HCT116 (cell line): Measurements from ENCODE around the gene LRRK1. TPM values are rescaled to one million over a fixed set of nuclear protein-coding genes. Genes with fewer than 3 reads are reported as not detected.

Experiments used
- ATAC-seq: fragments of 200-7000 bp; cut with Tn5 transposase; 2 replicates; pipeline ENCODE4 v1.9.1; 2020; ENCODE audit warnings: mild to moderate bottlenecking, moderate library complexity
- BruUV-seq: library from RNA; stranded (reverse); fragments of 400-500 nt; replicated peaks from 2 replicates; lab custom pipeline; 2021; lab: Mats Ljungman, UMichigan
- CTCF ChIA-PET: fragments of 300-600 bp; sonication (Branson Sonifier 250); formaldehyde crosslinking; loops from one replicate; lab custom pipeline; 2021; ENCODE audit warnings: antibody characterized with exemption; lab: Charles Lee
- POLR2A ChIA-PET: fragments of 300-600, 350-600 bp; sonication (Branson Sonifier 250); formaldehyde crosslinking; loops from one replicate; lab custom pipeline; 2021; ENCODE audit warnings: antibody characterized with exemption; lab: Charles Lee
- RAD21 ChIA-PET, 2 experiments: fragments of 300-600 bp; sonication (Branson Sonifier 250); formaldehyde crosslinking; loops; one replicate each; lab custom pipeline; 2023; ENCODE audit warnings: low total read pairs in 2 of 2; ENCODE audit not compliant: uncharacterized antibody in 2 of 2, unreplicated experiment in 2 of 2, low non-redundant PET in 1 of 2; lab: Charles Lee
- DNase-seq: peaks from one replicate; pipeline ENCODE4 v3.0.0-alpha.2; 2010; ENCODE audit warnings: low read depth, low spot score
- H2AFZ ChIP-seq: fragments of 200-600 bp; shearing (Covaris generic), sonication (generic); 2 replicates; pipeline ENCODE4 v1.6.1; 2017; ENCODE audit warnings: low read depth, mixed run types, mixed read lengths, antibody characterized with exemption, low read length; ENCODE audit not compliant: poor library complexity, severe bottlenecking
- H3K27ac ChIP-seq: 2 replicates; pipeline ENCODE4 v1.5.1; 2012; ENCODE audit warnings: low read depth, low read length
- H3K27me3 ChIP-seq: fragments of 200-600 bp; sonication (generic); 2 replicates; pipeline ENCODE4 v1.6.1; 2016; ENCODE audit warnings: mixed run types, low read length, mixed read lengths; ENCODE audit not compliant: insufficient read depth
- H3K36me3 ChIP-seq, 2 experiments: fragments of 200-500 bp in 1 of 2; fragments of 200-600 bp in 1 of 2; sonication (Bioruptor generic) in 1 of 2; sonication (generic) in 1 of 2; 2 replicates each; pipeline versions ENCODE4 v1.5.1 to v1.6.1; 2014 to 2016; ENCODE audit warnings: low read length in 2 of 2, inconsistent platforms in 1 of 2, mixed read lengths in 1 of 2, mixed run types in 1 of 2; ENCODE audit not compliant: insufficient read depth in 2 of 2, control insufficient read depth in 1 of 2
- H3K4me1 ChIP-seq, 2 experiments: fragments of 200-600 bp in 1 of 2; sonication (generic) in 1 of 2; 2 replicates each; pipeline versions ENCODE4 v1.5.1 to v1.6.1; 2012 to 2017; ENCODE audit warnings: low read length in 2 of 2, inconsistent platforms in 1 of 2, mild to moderate bottlenecking in 1 of 2, mixed read lengths in 1 of 2, mixed run types in 1 of 2, moderate library complexity in 1 of 2; ENCODE audit not compliant: insufficient read depth in 2 of 2, control insufficient read depth in 1 of 2
- H3K4me2 ChIP-seq: fragments of 200-600 bp; sonication (generic); 2 replicates; pipeline ENCODE4 v1.6.1; 2017; ENCODE audit warnings: mixed run types, low read length, mixed read lengths
- H3K4me3 ChIP-seq, 2 experiments: fragments of 200-600 bp in 1 of 2; sonication (generic) in 1 of 2; replicated peaks in 1 of 2; 2 replicates each; pipeline ENCODE4 v1.5.1; 2011 to 2016; ENCODE audit warnings: low read length in 2 of 2, control low read depth in 1 of 2, low read depth in 1 of 2, mild to moderate bottlenecking in 1 of 2, mixed read lengths in 1 of 2, mixed run types in 1 of 2
- H3K79me2 ChIP-seq: fragments of 200-600 bp; sonication (generic); 2 replicates; pipeline ENCODE4 v1.6.1; 2017; ENCODE audit warnings: mild to moderate bottlenecking, mixed run types, low read length, moderate library complexity, mixed read lengths; ENCODE audit not compliant: insufficient read depth
- H3K9ac ChIP-seq: fragments of 200-600 bp; sonication (generic); 2 replicates; pipeline ENCODE4 v1.6.1; 2016; ENCODE audit warnings: low read length, mixed read lengths
- H3K9me2 ChIP-seq: fragments of 200-600 bp; sonication (generic), shearing (Covaris generic); 2 replicates; pipeline ENCODE4 v1.6.1; 2017; ENCODE audit warnings: mixed run types, mild to moderate bottlenecking, moderate library complexity; ENCODE audit not compliant: insufficient read depth
- H3K9me3 ChIP-seq, 2 experiments: fragments of 200-500 bp in 1 of 2; fragments of 200-600 bp in 1 of 2; sonication (Bioruptor generic) in 1 of 2; sonication (generic) in 1 of 2; 2 replicates each; pipeline ENCODE4 v1.6.1; 2014 to 2017; ENCODE audit warnings: low read length in 2 of 2, mixed read lengths in 2 of 2, inconsistent platforms in 1 of 2, low read depth in 1 of 2, mild to moderate bottlenecking in 1 of 2, mixed run types in 1 of 2, moderate library complexity in 1 of 2; ENCODE audit not compliant: control insufficient read depth in 1 of 2, insufficient read depth in 1 of 2
- H4K20me1 ChIP-seq: fragments of 200-600 bp; sonication (generic), shearing (Covaris generic); 2 replicates; pipeline ENCODE4 v1.6.1; 2017; ENCODE audit warnings: mixed run types, mild to moderate bottlenecking, moderate library complexity; ENCODE audit not compliant: insufficient read depth
- CEBPB ChIP-seq: IDR thresholded peaks from 2 replicates; pipeline ENCODE4 v1.6.1; 2012; ENCODE audit warnings: low read depth
- EZH2 ChIP-seq: fragments of 200-600 bp; sonication (generic); IDR thresholded peaks from 2 replicates; pipeline ENCODE4 v1.6.1; 2017; ENCODE audit warnings: antibody characterized with exemption, mixed run types
- EZH2phosphoT487 ChIP-seq: fragments of 200-600 bp; IDR thresholded peaks from 2 replicates; pipeline ENCODE4 v1.6.1; 2018; ENCODE audit warnings: antibody characterized with exemption, borderline replicate concordance
- FOSL1 ChIP-seq: IDR thresholded peaks from 2 replicates; pipeline ENCODE4 v1.6.1; 2012; ENCODE audit warnings: low read depth
- JUND ChIP-seq: IDR thresholded peaks from 2 replicates; pipeline ENCODE4 v1.6.1; 2012
- POLR2A ChIP-seq: IDR thresholded peaks from 2 replicates; pipeline ENCODE4 v1.7.0; 2011; ENCODE audit warnings: borderline replicate concordance; ENCODE audit not compliant: insufficient read depth, insufficient read length; ENCODE audit errors: extremely low read depth
- POLR2AphosphoS5 ChIP-seq: IDR thresholded peaks from 2 replicates; pipeline ENCODE4 v1.6.1; 2011; ENCODE audit warnings: mild to moderate bottlenecking, low read depth, low read length, moderate library complexity
- RAD21 ChIP-seq: IDR thresholded peaks from 2 replicates; pipeline ENCODE4 v1.6.1; 2012; ENCODE audit warnings: low read depth, mild to moderate bottlenecking
- SIN3A ChIP-seq: IDR thresholded peaks from 2 replicates; pipeline ENCODE4 v1.6.1; 2012; ENCODE audit warnings: low read depth
- SP1 ChIP-seq: IDR thresholded peaks from 2 replicates; pipeline ENCODE4 v1.6.1; 2012; ENCODE audit warnings: low read depth
- SRF ChIP-seq: IDR thresholded peaks from 2 replicates; pipeline ENCODE4 v1.6.1; 2012; ENCODE audit warnings: low read depth
- TCF7L2 ChIP-seq: IDR thresholded peaks from 2 replicates; pipeline ENCODE4 v1.7.0; 2011; ENCODE audit warnings: borderline replicate concordance, inconsistent platforms; ENCODE audit not compliant: insufficient read depth, insufficient read length; ENCODE audit errors: extremely low read depth
- YY1 ChIP-seq: IDR thresholded peaks from 2 replicates; pipeline ENCODE4 v1.6.1; 2011; ENCODE audit warnings: low read length, low read depth, moderate library complexity, mild to moderate bottlenecking; ENCODE audit not compliant: insufficient replicate concordance; ENCODE audit errors: extremely low read depth
- ZFX ChIP-seq: fragments of 450-650 bp; IDR thresholded peaks from 2 replicates; pipeline ENCODE4 v1.6.1; 2017
- ZNF274 ChIP-seq: fragments of 200-500 bp; sonication (Bioruptor generic); IDR thresholded peaks from 2 replicates; pipeline ENCODE4 v1.6.1; 2014; ENCODE audit warnings: mild to moderate bottlenecking, low read depth, low read length, inconsistent platforms
- intact Hi-C: fragments of 100-400 bp; cut with micrococcal nuclease; formaldehyde crosslinking; loops from 2 replicates; pipeline ENCODE4 v1.10.0; 2022
- total RNA-seq: library from RNA; stranded (reverse); gene quantifications from one replicate; pipeline ENCODE4 v1.2.1, GENCODE V29; 2021; ENCODE audit not compliant: unreplicated experiment
- TF ChIP-seq, protein P1 (sequence below), 3 experiments: fragments of 200-600 bp in 1 of 3; sonication (generic) in 1 of 3; IDR thresholded peaks in 2 of 3; conservative IDR thresholded peaks in 1 of 3; 2 replicates each; pipeline ENCODE4 v1.5.1; 2012 to 2017; ENCODE audit warnings: low read depth in 2 of 3, low read length in 2 of 3, antibody characterized with exemption in 1 of 3, borderline replicate concordance in 1 of 3, control low read depth in 1 of 3, mild to moderate bottlenecking in 1 of 3, mixed read lengths in 1 of 3, mixed run types in 1 of 3, moderate library complexity in 1 of 3; ENCODE audit not compliant: insufficient read depth in 1 of 3
- TF ChIP-seq, protein P2 (sequence below): IDR thresholded peaks from 2 replicates; pipeline ENCODE4 v1.6.1; 2012
- TF ChIP-seq, protein P3 (sequence below): IDR thresholded peaks from 2 replicates; pipeline ENCODE4 v1.6.1; 2012; ENCODE audit warnings: low read depth
- TF ChIP-seq, protein P4 (sequence below): IDR thresholded peaks from 2 replicates; pipeline ENCODE4 v1.6.1; 2011; ENCODE audit warnings: mild to moderate bottlenecking, low read length, moderate library complexity; ENCODE audit not compliant: insufficient replicate concordance; ENCODE audit errors: extremely low read depth

LRRK1 gene
- total RNA-seq, 1 experiment from 2014 or later, result 21.6 TPM

DNA sequence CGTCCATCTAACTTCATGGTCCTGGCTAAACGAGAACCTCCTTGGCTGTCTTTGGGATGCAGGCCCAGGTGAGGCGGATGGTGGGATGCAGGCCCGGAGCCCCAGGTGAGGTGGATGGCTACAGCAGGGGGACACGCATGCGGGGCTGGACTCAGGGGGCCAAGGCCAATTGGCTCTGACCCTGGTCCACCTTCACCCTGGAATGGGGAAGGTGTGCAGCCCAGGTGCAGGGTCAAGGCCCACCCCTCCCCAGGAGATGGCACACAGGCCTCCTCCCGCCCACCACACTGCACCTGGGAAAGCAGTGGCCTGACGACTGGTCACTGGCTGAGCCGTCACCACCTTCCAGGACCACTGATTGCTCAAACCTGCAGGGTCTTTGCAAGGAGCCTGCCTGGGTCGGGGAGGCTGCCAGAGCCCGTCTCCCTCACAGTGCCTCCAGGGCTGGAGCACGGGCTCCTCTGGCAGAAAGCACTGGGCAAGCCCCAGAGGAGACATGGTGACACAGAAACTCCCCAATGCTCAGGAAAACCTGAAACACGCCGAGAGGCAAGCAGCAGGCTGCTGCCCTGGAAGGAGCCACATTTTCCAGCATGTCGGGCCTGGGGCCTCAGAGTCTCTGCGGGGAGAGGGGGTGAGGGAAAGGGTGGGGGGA lies 159.6 kb downstream of the LRRK1 start:
- RAD21 ChIA-PET, result no interaction called here
- Histone ChIP-seq H3K9me3 (no peaks in the 10 kb centered on the region), H4K20me1 (no peaks in the 10 kb centered on the region), H3K4me1 (no peaks in the 10 kb centered on the region), H3K9me2 (no peaks in the 10 kb centered on the region), H3K27me3 (no peaks in the 10 kb centered on the region), H3K4me2 (no peak overlapping the region), H3K4me3 (no peak overlapping the region), H3K9ac (no peak overlapping the region), H3K79me2 (no peaks in the 10 kb centered on the region), H3K27ac (no peak overlapping the region), H2AFZ (no peak overlapping the region), H3K36me3 (no peaks in the 10 kb centered on the region)
- intact Hi-C loops, result no loop called here
- ATAC-seq (no peak), DNase-seq (no peak)
- TF ChIP-seq TCF7L2 (no peak), CEBPB (no peak), ZFX (no peak), POLR2AphosphoS5 (no peak), YY1 (no peak), EZH2phosphoT487 (no peak), FOSL1 (no peak), POLR2A (no peak), ZNF274 (no peak), EZH2 (no peak), JUND (no peak), SRF (no peak), RAD21 (no peak), SP1 (no peak), SIN3A (no peak)
- TF ChIP-seq, protein P1, sequence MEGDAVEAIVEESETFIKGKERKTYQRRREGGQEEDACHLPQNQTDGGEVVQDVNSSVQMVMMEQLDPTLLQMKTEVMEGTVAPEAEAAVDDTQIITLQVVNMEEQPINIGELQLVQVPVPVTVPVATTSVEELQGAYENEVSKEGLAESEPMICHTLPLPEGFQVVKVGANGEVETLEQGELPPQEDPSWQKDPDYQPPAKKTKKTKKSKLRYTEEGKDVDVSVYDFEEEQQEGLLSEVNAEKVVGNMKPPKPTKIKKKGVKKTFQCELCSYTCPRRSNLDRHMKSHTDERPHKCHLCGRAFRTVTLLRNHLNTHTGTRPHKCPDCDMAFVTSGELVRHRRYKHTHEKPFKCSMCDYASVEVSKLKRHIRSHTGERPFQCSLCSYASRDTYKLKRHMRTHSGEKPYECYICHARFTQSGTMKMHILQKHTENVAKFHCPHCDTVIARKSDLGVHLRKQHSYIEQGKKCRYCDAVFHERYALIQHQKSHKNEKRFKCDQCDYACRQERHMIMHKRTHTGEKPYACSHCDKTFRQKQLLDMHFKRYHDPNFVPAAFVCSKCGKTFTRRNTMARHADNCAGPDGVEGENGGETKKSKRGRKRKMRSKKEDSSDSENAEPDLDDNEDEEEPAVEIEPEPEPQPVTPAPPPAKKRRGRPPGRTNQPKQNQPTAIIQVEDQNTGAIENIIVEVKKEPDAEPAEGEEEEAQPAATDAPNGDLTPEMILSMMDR (IDR thresholded peaks at IDR 0.05 in 2 of 3, conservative IDR thresholded peaks at IDR 0.05 in 1 of 3; ENCODE audit: borderline replicate concordance in 1 of 3, insufficient read depth in 1 of 3, low read depth in 2 of 3, low read length in 2 of 3), result no peak
- TF ChIP-seq, protein P2, sequence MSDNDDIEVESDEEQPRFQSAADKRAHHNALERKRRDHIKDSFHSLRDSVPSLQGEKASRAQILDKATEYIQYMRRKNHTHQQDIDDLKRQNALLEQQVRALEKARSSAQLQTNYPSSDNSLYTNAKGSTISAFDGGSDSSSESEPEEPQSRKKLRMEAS, result no peak
- TF ChIP-seq, protein P3, sequence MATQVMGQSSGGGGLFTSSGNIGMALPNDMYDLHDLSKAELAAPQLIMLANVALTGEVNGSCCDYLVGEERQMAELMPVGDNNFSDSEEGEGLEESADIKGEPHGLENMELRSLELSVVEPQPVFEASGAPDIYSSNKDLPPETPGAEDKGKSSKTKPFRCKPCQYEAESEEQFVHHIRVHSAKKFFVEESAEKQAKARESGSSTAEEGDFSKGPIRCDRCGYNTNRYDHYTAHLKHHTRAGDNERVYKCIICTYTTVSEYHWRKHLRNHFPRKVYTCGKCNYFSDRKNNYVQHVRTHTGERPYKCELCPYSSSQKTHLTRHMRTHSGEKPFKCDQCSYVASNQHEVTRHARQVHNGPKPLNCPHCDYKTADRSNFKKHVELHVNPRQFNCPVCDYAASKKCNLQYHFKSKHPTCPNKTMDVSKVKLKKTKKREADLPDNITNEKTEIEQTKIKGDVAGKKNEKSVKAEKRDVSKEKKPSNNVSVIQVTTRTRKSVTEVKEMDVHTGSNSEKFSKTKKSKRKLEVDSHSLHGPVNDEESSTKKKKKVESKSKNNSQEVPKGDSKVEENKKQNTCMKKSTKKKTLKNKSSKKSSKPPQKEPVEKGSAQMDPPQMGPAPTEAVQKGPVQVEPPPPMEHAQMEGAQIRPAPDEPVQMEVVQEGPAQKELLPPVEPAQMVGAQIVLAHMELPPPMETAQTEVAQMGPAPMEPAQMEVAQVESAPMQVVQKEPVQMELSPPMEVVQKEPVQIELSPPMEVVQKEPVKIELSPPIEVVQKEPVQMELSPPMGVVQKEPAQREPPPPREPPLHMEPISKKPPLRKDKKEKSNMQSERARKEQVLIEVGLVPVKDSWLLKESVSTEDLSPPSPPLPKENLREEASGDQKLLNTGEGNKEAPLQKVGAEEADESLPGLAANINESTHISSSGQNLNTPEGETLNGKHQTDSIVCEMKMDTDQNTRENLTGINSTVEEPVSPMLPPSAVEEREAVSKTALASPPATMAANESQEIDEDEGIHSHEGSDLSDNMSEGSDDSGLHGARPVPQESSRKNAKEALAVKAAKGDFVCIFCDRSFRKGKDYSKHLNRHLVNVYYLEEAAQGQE, result no peak
- TF ChIP-seq, protein P4, sequence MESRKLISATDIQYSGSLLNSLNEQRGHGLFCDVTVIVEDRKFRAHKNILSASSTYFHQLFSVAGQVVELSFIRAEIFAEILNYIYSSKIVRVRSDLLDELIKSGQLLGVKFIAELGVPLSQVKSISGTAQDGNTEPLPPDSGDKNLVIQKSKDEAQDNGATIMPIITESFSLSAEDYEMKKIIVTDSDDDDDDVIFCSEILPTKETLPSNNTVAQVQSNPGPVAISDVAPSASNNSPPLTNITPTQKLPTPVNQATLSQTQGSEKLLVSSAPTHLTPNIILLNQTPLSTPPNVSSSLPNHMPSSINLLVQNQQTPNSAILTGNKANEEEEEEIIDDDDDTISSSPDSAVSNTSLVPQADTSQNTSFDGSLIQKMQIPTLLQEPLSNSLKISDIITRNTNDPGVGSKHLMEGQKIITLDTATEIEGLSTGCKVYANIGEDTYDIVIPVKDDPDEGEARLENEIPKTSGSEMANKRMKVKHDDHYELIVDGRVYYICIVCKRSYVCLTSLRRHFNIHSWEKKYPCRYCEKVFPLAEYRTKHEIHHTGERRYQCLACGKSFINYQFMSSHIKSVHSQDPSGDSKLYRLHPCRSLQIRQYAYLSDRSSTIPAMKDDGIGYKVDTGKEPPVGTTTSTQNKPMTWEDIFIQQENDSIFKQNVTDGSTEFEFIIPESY, result no peak
- BruUV-seq, result no TSS peak
- POLR2A ChIA-PET, result no interaction called here
- CTCF ChIA-PET, result no interaction called here
